H9 (cell line): ENCODE data around the gene KCNV2. TPM values are rescaled to one million over a fixed set of nuclear protein-coding genes. Genes with fewer than 3 reads are reported as not detected.

Source experiments
- DNase-seq: peaks from one replicate; pipeline ENCODE4 v3.0.0-alpha.2; 2017
- H2AFZ ChIP-seq: one replicate; pipeline ENCODE4 v1.6.1; 2013; ENCODE audit warnings: mild to moderate bottlenecking, low read length, control low read depth, moderate library complexity
- H2AK5ac ChIP-seq: 2 replicates; pipeline ENCODE4 v1.6.1; 2013; ENCODE audit warnings: low read length, control low read depth, mixed read lengths; ENCODE audit not compliant: insufficient read length
- H2BK120ac ChIP-seq: one replicate; pipeline ENCODE4 v1.6.1; 2013; ENCODE audit warnings: low read depth, mild to moderate bottlenecking, low read length, control low read depth, inconsistent platforms; ENCODE audit not compliant: poor library complexity, severe bottlenecking
- H2BK12ac ChIP-seq: 2 replicates; pipeline ENCODE4 v1.6.1; 2013; ENCODE audit warnings: low read length, control low read depth, mixed read lengths, low read depth; ENCODE audit not compliant: insufficient read length
- H2BK15ac ChIP-seq: 2 replicates; pipeline ENCODE4 v1.6.1; 2013; ENCODE audit warnings: low read depth, low read length, control low read depth
- H2BK20ac ChIP-seq: one replicate; pipeline ENCODE4 v1.6.1; 2013; ENCODE audit warnings: low read depth, mild to moderate bottlenecking, low read length, control low read depth, inconsistent platforms; ENCODE audit not compliant: poor library complexity, severe bottlenecking
- H2BK5ac ChIP-seq: 2 replicates; pipeline ENCODE4 v1.6.1; 2013; ENCODE audit warnings: low read length, control low read depth, mixed read lengths; ENCODE audit not compliant: insufficient read length
- H3K14ac ChIP-seq: 2 replicates; pipeline ENCODE4 v1.6.1; 2013; ENCODE audit warnings: low read length, control low read depth; ENCODE audit not compliant: insufficient read depth
- H3K18ac ChIP-seq: 2 replicates; pipeline ENCODE4 v1.6.1; 2013; ENCODE audit warnings: low read depth, mild to moderate bottlenecking, mixed read lengths, low read length, control low read depth; ENCODE audit not compliant: insufficient read length
- H3K23ac ChIP-seq: 2 replicates; pipeline ENCODE4 v1.6.1; 2013; ENCODE audit warnings: low read length, control low read depth, mixed read lengths, low read depth; ENCODE audit not compliant: insufficient read length
- H3K23me2 ChIP-seq: 2 replicates; pipeline ENCODE4 v1.6.1; 2013; ENCODE audit warnings: low read depth, mild to moderate bottlenecking, mixed read lengths, low read length, control low read depth; ENCODE audit not compliant: insufficient read length, poor library complexity, severe bottlenecking
- H3K27ac ChIP-seq: 2 replicates; pipeline ENCODE4 v1.5.1; 2013; ENCODE audit warnings: low read length, control low read depth, mixed read lengths, low read depth; ENCODE audit not compliant: insufficient read length
- H3K27me3 ChIP-seq: 2 replicates; pipeline ENCODE4 v1.6.1; 2013; ENCODE audit warnings: low read length, control low read depth, inconsistent platforms; ENCODE audit not compliant: insufficient read depth
- H3K4ac ChIP-seq: 2 replicates; pipeline ENCODE4 v1.6.1; 2013; ENCODE audit warnings: low read depth, mild to moderate bottlenecking, control low read depth, inconsistent platforms, low read length, moderate library complexity
- H3K4me1 ChIP-seq: 2 replicates; pipeline ENCODE4 v1.6.1; 2013; ENCODE audit warnings: low read length, control low read depth, inconsistent platforms; ENCODE audit not compliant: insufficient read depth
- H3K4me2 ChIP-seq: 2 replicates; pipeline ENCODE4 v1.6.1; 2013; ENCODE audit warnings: low read length, control low read depth, mixed read lengths; ENCODE audit not compliant: insufficient read length, insufficient read depth
- H3K56ac ChIP-seq: 2 replicates; pipeline ENCODE4 v1.6.1; 2013; ENCODE audit warnings: low read depth, mild to moderate bottlenecking, mixed read lengths, low read length, control low read depth; ENCODE audit not compliant: insufficient read length
- H3K79me1 ChIP-seq: 2 replicates; pipeline ENCODE4 v1.6.1; 2013; ENCODE audit warnings: low read depth, mild to moderate bottlenecking, moderate library complexity, low read length, control low read depth, inconsistent platforms; ENCODE audit not compliant: insufficient read depth, poor library complexity, severe bottlenecking
- H3K79me2 ChIP-seq: 2 replicates; pipeline ENCODE4 v1.6.1; 2013; ENCODE audit warnings: low read length, control low read depth, inconsistent platforms; ENCODE audit not compliant: insufficient read depth
- H3K9ac ChIP-seq: 2 replicates; pipeline ENCODE4 v1.6.1; 2013; ENCODE audit warnings: low read length, control low read depth, mixed read lengths; ENCODE audit not compliant: insufficient read length; ENCODE audit errors: extremely low read depth
- H3K9me3 ChIP-seq: one replicate; pipeline ENCODE4 v1.6.1; 2013; ENCODE audit warnings: low read depth, low read length, inconsistent platforms; ENCODE audit not compliant: control insufficient read depth
- H3T11ph ChIP-seq: one replicate; pipeline ENCODE4 v1.6.1; 2013; ENCODE audit warnings: mild to moderate bottlenecking, low read length, control low read depth, inconsistent platforms
- H4K20me1 ChIP-seq: one replicate; pipeline ENCODE4 v1.6.1; 2013; ENCODE audit not compliant: control insufficient read depth, insufficient read length, insufficient read depth
- H4K5ac ChIP-seq: 2 replicates; pipeline ENCODE4 v1.6.1; 2013; ENCODE audit warnings: low read depth, mild to moderate bottlenecking, mixed read lengths, low read length, control low read depth; ENCODE audit not compliant: insufficient read length
- H4K8ac ChIP-seq: replicated peaks from 2 replicates; pipeline ENCODE4 v1.6.1; 2013; ENCODE audit warnings: low read length, control low read depth, mixed read lengths, low read depth; ENCODE audit not compliant: insufficient read length
- H4K91ac ChIP-seq: 2 replicates; pipeline ENCODE4 v1.6.1; 2013; ENCODE audit warnings: low read depth, mild to moderate bottlenecking, moderate library complexity, mixed read lengths, low read length, control low read depth; ENCODE audit not compliant: insufficient read length
- H3K27ac Mint-ChIP-seq, 3 experiments: 2 replicates in 2 of 3; 3 replicates in 1 of 3; pipeline ENCODE4 v1.8.0; 2020 to 2021; ENCODE audit warnings: mixed read lengths in 3 of 3, mild to moderate bottlenecking in 1 of 3, moderate library complexity in 1 of 3
- H3K27me3 Mint-ChIP-seq: 2 replicates; pipeline ENCODE4 v1.8.0; 2021; ENCODE audit warnings: low read depth, mild to moderate bottlenecking, moderate library complexity, mixed read lengths
- H3K36me3 Mint-ChIP-seq, 3 experiments: 2 replicates in 2 of 3; 3 replicates in 1 of 3; pipeline ENCODE4 v1.8.0; 2020 to 2021; ENCODE audit warnings: low read depth in 3 of 3, mixed read lengths in 3 of 3; ENCODE audit not compliant: insufficient read depth in 1 of 3
- H3K4me1 Mint-ChIP-seq, 2 experiments: 2 replicates each; pipeline ENCODE4 v1.8.0; 2020; ENCODE audit warnings: mixed read lengths in 2 of 2
- H3K4me3 Mint-ChIP-seq, 2 experiments: 2 replicates in 1 of 2; 3 replicates in 1 of 2; pipeline ENCODE4 v1.8.0; 2020 to 2021; ENCODE audit warnings: mild to moderate bottlenecking in 2 of 2, mixed read lengths in 2 of 2, moderate library complexity in 1 of 2
- H3K9me3 Mint-ChIP-seq, 2 experiments: 2 replicates in 1 of 2; 3 replicates in 1 of 2; pipeline ENCODE4 v1.8.0; 2020; ENCODE audit warnings: mild to moderate bottlenecking in 2 of 2, mixed read lengths in 2 of 2, moderate library complexity in 1 of 2
- WGBS: extraction: QIAGEN DNeasy Blood & Tissue Kit; methylation state at CpG from one replicate; pipeline ENCODE4 v1.1.7; 2013; ENCODE audit warnings: missing lambda C conversion rate, low lambda C conversion rate, mixed read lengths; ENCODE audit not compliant: insufficient read length; ENCODE audit errors: extremely low coverage; 5-methylcytosine and 5-hydroxymethylcytosine counted together
- total RNA-seq: library from RNA; stranded (reverse); gene quantifications from 2 replicates; pipeline ENCODE4 v1.2.1, GENCODE V29; 2021
- TF ChIP-seq, protein P1 (sequence below): fragments of 200-600 bp; sonication (generic); conservative IDR thresholded peaks from 3 replicates; pipeline ENCODE4 v1.8.0; 2021; ENCODE audit warnings: antibody characterized with exemption, mild to moderate bottlenecking

Gene KCNV2
- total RNA-seq, 1 experiment from 2014 or later, result not detected

DNA sequence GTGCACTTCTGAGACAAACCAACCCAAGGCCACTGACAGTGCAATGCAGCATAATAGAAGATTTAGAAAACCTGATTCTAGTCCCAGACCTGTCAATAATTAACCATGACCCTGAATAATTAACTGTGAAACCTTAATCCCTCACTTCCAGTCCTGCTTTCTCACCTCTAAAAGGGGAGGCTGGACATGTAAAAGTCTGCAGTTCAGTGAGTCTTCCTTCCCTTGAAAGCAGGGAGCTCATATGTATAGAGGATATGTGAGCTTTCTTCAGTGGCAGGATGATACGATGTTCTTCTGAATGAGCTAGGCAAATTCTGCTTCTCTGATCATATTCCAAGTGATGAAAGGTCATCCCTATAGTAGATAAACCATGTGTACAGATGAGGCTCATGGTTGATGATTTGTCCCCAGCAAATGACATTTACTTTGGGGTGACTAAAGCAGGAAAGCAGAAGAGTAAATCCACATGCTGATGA lies 2.9 kb downstream of the KCNV2 start:
- Histone ChIP-seq H3K27ac (no peak overlapping the region), H2BK5ac (no peak overlapping the region), H3K14ac (no peak overlapping the region), H2BK20ac (no peak overlapping the region), H3K23ac (no peak overlapping the region), H3K27me3 (no peaks in the 10 kb centered on the region), H3K18ac (no peak overlapping the region), H2AK5ac (no peak overlapping the region), H2AFZ (no peak overlapping the region), H2BK12ac (no peak overlapping the region), H3K4ac (no peak overlapping the region), H3K9ac (no peak overlapping the region), H3K4me2 (no peak overlapping the region), H3K79me2 (no peaks in the 10 kb centered on the region), H3K4me1 (no peaks in the 10 kb centered on the region), H2BK120ac (no peak overlapping the region), H4K20me1 (no peaks in the 10 kb centered on the region), H2BK15ac (no peak overlapping the region), H3K9me3 (no peaks in the 10 kb centered on the region), H4K5ac (no peak overlapping the region), H3K79me1 (no peaks in the 10 kb centered on the region), H4K8ac (no peak overlapping the region), H3T11ph (no peak overlapping the region), H3K23me2 (no peaks in the 10 kb centered on the region), H4K91ac (no peak overlapping the region), H3K56ac (no peak overlapping the region)
- WGBS, result no CpG with 5 or more reads among the region's 1 CpG
- TF ChIP-seq, protein P1, sequence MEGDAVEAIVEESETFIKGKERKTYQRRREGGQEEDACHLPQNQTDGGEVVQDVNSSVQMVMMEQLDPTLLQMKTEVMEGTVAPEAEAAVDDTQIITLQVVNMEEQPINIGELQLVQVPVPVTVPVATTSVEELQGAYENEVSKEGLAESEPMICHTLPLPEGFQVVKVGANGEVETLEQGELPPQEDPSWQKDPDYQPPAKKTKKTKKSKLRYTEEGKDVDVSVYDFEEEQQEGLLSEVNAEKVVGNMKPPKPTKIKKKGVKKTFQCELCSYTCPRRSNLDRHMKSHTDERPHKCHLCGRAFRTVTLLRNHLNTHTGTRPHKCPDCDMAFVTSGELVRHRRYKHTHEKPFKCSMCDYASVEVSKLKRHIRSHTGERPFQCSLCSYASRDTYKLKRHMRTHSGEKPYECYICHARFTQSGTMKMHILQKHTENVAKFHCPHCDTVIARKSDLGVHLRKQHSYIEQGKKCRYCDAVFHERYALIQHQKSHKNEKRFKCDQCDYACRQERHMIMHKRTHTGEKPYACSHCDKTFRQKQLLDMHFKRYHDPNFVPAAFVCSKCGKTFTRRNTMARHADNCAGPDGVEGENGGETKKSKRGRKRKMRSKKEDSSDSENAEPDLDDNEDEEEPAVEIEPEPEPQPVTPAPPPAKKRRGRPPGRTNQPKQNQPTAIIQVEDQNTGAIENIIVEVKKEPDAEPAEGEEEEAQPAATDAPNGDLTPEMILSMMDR, result no peak
- Mint-ChIP-seq H3K27me3 (no peaks in the 10 kb centered on the region), H3K36me3 (peaks cover 7 to 15% (median 11%) of the 10 kb centered on the region in 3 experiments; a peak in 6 of 7 replicates), H3K27ac (no peak overlapping the region), H3K9me3 (no peaks in the 10 kb centered on the region; a peak in 1 of 5 replicates), H3K4me3 (no peak overlapping the region), H3K4me1 (peaks cover 3% of the 10 kb centered on the region in 2 experiments; a peak in 3 of 4 replicates)
- DNase-seq, result no peak
